ENCODE measurements around the gene TPP1. TPM values are rescaled to one million over a fixed set of nuclear protein-coding genes. Genes with fewer than 3 reads are reported as not detected.

Gene TPP1
- total and polyA plus RNA-seq, 10 of the 15 experiments (the other 5 are each of a cell fraction or from before 2014, with no cell fraction given), result 7.5 to 64.6 (median 38.3) TPM

GRCh38 chr11:6627762-6628241 lies 8.6 kb upstream of the TPP1 start:
- Histone ChIP-seq H4K20me1 (ENCODE audit: control insufficient read depth, insufficient read depth) (no peaks in the 10 kb centered on the region), H3K27ac (ENCODE audit: control insufficient read depth, insufficient read depth) (no peak overlapping the region), H3K9me3 (replicated peaks; ENCODE audit: control insufficient read depth, insufficient read depth, low read length) (no peaks in the 10 kb centered on the region), H3K4me3 (no peak overlapping the region; the same call in 1 of the 2 replicates), H3K79me2 (ENCODE audit: control insufficient read depth, insufficient read depth, low read length) (no peaks in the 10 kb centered on the region), H3K4me2 (ENCODE audit: control insufficient read depth, insufficient read depth) (peak overlapping the region; percentile 32), H3K4me1 (ENCODE audit: control insufficient read depth, insufficient read depth, low read length) (peaks cover 9% of the 10 kb centered on the region), H3K27me3 (replicated peaks in 1 of 2; ENCODE audit: control insufficient read depth in 2 of 2, insufficient read depth in 2 of 2, low read length in 1 of 2) (no peaks in the 10 kb centered on the region), H3K9ac (ENCODE audit: control insufficient read depth, insufficient read depth, low read length) (no peak overlapping the region), H2AFZ (ENCODE audit: control insufficient read depth, low read depth, low read length) (peak overlapping the region; percentile 31; the same call in 1 of the 2 replicates), H3K36me3 (ENCODE audit: control insufficient read depth in 2 of 2, insufficient read depth in 2 of 2, low read length in 1 of 2) (no peaks in the 10 kb centered on the region)
- intact Hi-C loops (cut with micrococcal nuclease; ENCODE audit: unreplicated experiment) (no loop called here), in situ Hi-C loops (cut with MboI) (no loop called here)
- ChIA-PET POLR2A (interaction anchor here (0.7 to 1.8 kb wide), 5 partner anchors 9 to 53 kb away, joined by 3 to 10 read pairs (median 4); partner anchors contain the start of genes TAF10 and TPP1), SMC1A (ENCODE audit: uncharacterized antibody, unreplicated experiment) (interaction anchor here (0.9 to 1.7 kb wide), 6 partner anchors 9 to 78 kb away, joined by 3 to 6 read pairs (median 4); partner anchors contain the start of gene TPP1), RAD21 (ENCODE audit: unreplicated experiment) (interaction anchor here (1.1 to 1.5 kb wide), 4 partner anchors 9 to 78 kb away, joined by 3 to 13 read pairs (median 5); partner anchors contain the start of genes MRPL17 and TPP1), CTCF (interaction anchor here (1.2 to 2.3 kb wide), 5 partner anchors 9 to 55 kb away, joined by 3 to 6 read pairs (median 4); partner anchors contain the start of genes MRPL17 and TPP1)
- 0% methylated on average over 2 of the region's 2 CpGs for WGBS (ENCODE audit: insufficient coverage, insufficient replicate concordance, low lambda C conversion rate, missing lambda C conversion rate)
- peak; percentile 82 for ATAC-seq
- BruUV-seq (replicated peaks), result no TSS peak
- no peak for DNase-seq (ENCODE audit: low read depth, low spot score)
- FAIRE-seq, result peak; percentile 76
- TF ChIP-seq TARDBP (IDR thresholded peaks at IDR 0.05; ENCODE audit: borderline replicate concordance), result no peak
- TF ChIP-seq POLR2AphosphoS2 (IDR thresholded peaks at IDR 0.05; ENCODE audit: low read depth, low read length), result no peak
- TF ChIP-seq BMI1 (IDR thresholded peaks at IDR 0.05; ENCODE audit: borderline replicate concordance), result no peak
- peak; percentile 70 for TF ChIP-seq RUNX3 (IDR thresholded peaks at IDR 0.05; ENCODE audit: low read length)
- TF ChIP-seq KAT2A (conservative IDR thresholded peaks at IDR 0.05; ENCODE audit: control insufficient read depth, low read depth, low read length), result no peak
- TF ChIP-seq STAT1 (conservative IDR thresholded peaks at IDR 0.05), result no peak
- TF ChIP-seq SP1 (IDR thresholded peaks at IDR 0.05; ENCODE audit: low read depth, low read length), result no peak
- TF ChIP-seq RELB (IDR thresholded peaks at IDR 0.05; ENCODE audit: low read depth), result peak; percentile 22; the same call in 1 of the 2 replicates
- no peak for TF ChIP-seq POU2F2 (IDR thresholded peaks at IDR 0.05; ENCODE audit: borderline replicate concordance, low read depth, low read length)
- TF ChIP-seq SRF (IDR thresholded peaks at IDR 0.05; ENCODE audit: low read depth in 2 of 2, low read length in 2 of 2), result no peak
- no peak for TF ChIP-seq GATAD2B (conservative IDR thresholded peaks at IDR 0.05; ENCODE audit: low read depth)
- TF ChIP-seq KDM1A (IDR thresholded peaks at IDR 0.05; ENCODE audit: borderline replicate concordance), result no peak
- no peak for TF ChIP-seq ZNF592 (IDR thresholded peaks at IDR 0.05)
- TF ChIP-seq NRF1 (conservative IDR thresholded peaks at IDR 0.05; ENCODE audit: low read depth, low read length), result no peak
- TF ChIP-seq ELK1 (IDR thresholded peaks at IDR 0.05; ENCODE audit: low read depth, low read length), result no peak
- no peak for TF ChIP-seq MEF2B (IDR thresholded peaks at IDR 0.05; ENCODE audit: partially characterized antibody, poor library complexity, severe bottlenecking)

All from GM12878 (cell line).